Suppressor macrophage (primary cell): Measurements from ENCODE around the gene PPAT.

Experiments
- DNase-seq, 4 experiments: peaks; one replicate each; pipeline ENCODE4 v3.0.0-alpha.2; 2020 to 2022

PPAT gene

DNA sequence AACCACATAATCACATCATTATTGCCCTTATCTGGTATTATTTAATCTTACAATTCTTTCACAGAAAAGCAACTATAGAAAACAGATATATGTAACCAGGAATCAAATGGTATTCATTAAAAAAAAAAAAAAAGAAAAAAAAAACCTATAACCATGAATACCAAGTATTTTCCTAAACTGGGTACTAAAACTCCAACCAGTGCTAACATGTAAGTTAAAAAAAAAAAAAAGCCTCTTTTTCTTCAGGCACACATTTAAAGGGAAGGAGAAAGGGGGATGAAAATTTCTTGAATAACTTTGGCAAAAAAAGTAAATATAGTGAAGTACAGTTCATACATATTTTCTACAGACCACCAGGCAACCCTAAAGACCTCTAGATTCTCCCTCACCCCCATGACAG is 2.1 kb downstream of the PPAT start:
- DNase-seq = no peak

GRCh38 chr4:56430203-56430602 is 5.2 kb downstream of the PPAT start:
- no peak for DNase-seq

- DNase-seq = no peak
Measured at GRCh38 chr4:56427179-56427578, 8.2 kb downstream of the PPAT start.

DNA sequence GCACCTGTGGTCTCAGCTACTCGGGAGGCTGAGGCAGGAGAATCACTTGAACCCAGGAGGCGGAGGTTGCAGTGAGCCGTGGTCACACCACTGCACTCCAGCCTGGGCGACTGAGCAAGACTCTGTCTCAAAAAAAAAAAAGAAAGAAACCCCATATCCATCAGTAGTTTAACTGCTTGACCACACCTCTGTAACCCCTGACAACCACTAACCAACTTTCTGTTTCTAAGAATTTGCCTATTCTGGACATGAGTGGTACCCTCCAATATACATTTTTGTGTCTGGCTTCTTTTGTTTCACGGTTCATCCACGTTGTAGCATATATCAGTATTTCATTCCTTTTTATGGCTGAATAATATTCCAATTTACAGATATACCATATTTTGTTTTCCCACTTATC is 9.1 kb downstream of the PPAT start:
- DNase-seq = no peak

DNA sequence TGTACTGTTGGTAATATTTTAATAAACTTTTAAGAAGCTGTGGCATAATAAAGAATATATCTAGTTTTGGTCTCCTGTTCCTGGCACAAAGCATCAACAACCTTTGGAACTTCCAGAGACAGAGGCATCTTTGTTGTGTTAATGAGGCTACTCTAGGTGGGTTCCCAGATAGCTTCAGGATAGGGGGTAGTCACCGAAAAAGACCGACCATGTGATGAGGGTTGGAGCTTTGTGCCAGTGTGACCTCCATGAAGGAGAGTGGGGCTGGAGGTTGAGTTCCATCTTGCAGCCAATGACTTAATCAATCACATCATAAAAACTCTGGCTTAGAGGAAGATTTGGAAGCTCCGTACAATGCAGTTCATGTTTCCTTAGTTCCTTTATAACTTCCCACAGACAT is 9.9 kb downstream of the PPAT start:
- DNase-seq = no peak

GRCh38 chr4:56424697-56425514 is 10.5 kb downstream of the PPAT start:
- peak; percentile 57 to 70 (median 61) for DNase-seq

DNA sequence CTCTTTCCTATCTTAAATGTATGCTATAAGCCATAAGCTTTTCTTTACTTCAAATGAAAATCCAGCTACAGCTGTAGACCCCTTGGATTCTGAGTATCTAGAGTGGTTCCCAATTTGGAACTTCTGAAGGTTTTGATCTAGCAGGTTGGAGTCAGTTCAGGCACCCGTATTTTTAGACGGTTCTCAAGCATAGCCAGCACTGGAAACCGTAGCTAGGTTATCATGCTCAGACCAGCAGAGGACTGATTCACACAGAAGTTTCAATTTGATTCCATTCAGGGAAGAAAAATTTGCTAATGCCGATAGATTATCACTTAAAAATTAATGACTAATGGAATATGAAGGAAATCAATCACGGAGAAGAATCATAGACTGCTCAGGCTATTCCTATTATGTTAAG is 11.2 kb downstream of the PPAT start:
- DNase-seq = no peak

DNA sequence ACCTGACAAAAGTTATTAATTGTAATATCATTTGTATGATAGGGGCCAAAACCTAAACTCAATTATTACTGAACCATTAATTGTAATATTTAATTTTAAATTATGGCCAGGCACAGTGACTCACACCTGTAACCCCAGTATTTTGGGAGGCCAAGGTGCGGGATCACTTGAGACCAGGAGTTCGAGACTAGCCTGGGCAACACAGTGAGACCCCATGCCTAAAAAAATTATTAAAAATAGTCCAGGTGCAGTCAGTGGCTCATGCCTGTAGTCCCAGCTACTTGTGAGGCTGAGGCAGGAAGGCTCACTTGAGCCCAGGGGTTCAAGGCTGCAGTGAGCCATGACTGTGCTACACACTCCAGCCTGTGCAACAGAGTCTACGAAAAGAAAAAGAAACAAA is 18.0 kb downstream of the PPAT start:
- DNase-seq = no peak

- DNase-seq = no peak
Measured at GRCh38 chr4:56416349-56416748, 19.1 kb downstream of the PPAT start.

- DNase-seq = no peak
Measured at GRCh38 chr4:56414135-56414670, 21.2 kb downstream of the PPAT start.

- peak in 2 of 4 experiments; percentile 7 to 32 for DNase-seq
Measured at GRCh38 chr4:56410247-56411062, 25.0 kb downstream of the PPAT start.

GRCh38 chr4:56409511-56410090 is 25.8 kb downstream of the PPAT start:
- no peak for DNase-seq

- no peak for DNase-seq
Measured at GRCh38 chr4:56408978-56409377, 26.4 kb downstream of the PPAT start.

DNA sequence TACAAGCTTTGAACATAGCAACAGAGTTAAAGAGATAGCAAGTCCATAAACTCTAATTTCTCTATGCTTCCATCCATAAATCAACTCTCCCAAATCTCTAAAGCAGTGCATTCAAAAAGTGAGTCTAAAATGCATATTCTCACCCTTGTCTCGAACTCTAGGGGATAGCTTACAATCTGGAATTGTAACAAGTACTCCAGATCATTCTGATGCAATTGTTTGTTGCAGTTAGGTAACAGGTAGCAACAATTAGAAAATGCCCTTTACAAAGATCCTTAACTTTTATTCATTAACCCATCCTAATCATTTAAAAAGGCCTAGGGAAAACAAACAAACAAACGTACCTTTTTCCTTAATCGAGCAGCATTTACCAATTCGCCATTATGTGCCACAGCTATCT is 29.3 kb downstream of the PPAT start:
- DNase-seq = no peak

DNA sequence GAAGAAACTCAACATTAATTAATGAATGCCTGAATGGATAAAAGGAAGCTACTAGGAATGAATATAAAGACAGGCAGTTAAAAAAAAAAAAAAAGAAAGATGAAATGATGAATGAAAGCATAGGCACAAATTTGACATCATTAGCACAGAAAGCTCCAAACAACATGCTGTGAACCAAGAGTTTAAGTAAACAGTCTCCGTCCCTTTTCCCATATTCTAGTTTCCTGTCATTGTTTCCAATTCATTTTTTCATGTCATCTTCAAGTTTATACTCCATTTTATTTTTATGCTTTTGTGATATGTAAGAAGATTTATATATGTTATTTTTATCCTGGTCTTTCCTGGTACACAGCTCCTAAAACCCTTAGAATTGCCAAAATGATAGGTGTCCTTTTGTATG is 30.4 kb downstream of the PPAT start:
- DNase-seq = no peak

DNA sequence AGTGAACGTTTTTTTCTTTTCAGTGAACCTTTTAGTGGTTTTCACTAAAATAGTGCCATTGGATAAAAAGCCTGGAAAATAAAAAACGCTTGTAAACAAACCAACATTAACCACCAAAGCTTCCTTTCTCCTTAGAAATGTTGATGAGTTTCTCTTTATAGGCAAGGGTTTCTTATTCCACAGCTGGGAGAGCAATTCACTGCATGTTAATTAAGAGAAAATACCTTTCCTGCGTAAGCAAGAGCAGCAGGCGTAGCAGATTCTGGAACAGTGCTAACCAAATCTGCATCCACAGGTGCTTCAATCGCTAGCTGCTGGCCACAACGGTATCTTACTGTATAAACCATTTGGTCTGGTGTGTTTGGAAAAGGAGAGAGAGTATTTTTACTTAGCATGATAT is 34.9 kb downstream of the PPAT start:
- no peak for DNase-seq

GRCh38 chr4:56391270-56391669 is 44.1 kb downstream of the PPAT start:
- no peak for DNase-seq

DNA sequence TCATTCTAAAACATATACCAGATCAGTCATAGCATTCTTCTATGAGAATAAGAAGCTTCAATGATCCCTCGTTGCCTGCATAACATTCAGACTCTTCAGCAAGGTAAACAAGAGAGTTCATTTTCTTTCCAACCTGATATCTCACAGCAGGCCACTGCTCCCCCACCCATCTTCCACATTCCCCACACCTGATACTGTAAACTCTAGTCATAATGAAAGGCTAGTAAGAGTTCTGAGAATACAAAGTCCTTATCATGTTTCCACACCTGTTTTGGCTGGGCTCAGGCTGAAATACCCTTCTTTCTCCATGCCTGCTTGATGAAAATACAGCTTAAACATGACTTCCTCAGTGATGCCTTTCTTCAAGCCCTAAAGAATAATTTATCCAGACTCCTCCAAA is 45.9 kb downstream of the PPAT start:
- no peak for DNase-seq

- DNase-seq = no peak
Measured at GRCh38 chr4:56388306-56388705, 47.1 kb downstream of the PPAT start.

- peak; percentile 95 to 97 (median 96) for DNase-seq
Measured at GRCh38 chr4:56387023-56388001, 48.1 kb downstream of the PPAT start, which contains the start of gene AASDH. Gene AASDH (minus strand): TSS chr4:56387491. CDS start chr4:56384299, 3,192 bp downstream.

DNA sequence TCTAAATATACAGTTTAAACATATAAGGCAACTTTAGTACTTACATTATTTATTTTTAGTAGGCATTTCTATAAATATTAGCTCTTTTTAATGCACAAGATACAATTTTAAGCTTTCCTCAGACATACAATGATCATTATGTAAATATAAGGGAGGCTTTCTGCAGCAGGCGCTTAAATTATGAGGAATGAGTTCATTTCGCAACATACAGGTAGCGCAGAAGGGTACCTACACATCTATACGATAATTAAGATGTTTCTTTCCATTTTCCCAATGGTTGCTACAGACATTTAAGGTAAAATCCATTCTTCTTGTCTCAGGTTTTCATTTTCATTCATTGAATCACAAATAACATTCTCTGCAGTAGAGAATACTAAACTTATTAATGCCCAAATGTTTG is 49.3 kb downstream of the PPAT start:
- DNase-seq = no peak

DNA sequence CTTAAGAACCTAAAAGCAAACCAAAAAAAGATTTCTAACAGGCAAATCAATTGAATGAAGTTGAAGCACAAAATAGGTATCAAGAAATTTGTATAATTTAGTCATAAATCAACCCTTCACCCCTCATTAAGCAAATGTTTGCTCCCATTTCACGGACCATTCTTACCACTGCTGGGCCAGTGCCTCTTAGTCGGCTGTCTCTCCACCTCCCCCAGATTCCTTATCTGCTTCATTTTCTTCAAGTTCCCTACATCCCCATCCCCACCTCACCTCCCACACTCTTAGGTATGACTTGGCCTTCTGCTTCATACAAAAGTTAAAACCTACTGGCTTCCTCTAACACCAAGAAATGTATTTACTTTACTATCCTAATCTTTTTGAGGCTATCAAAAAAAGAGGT is 60.0 kb downstream of the PPAT start:
- DNase-seq = no peak
